K562 (cell line): ENCODE measurements around the gene GRID2IP. TPM values are rescaled to one million over a fixed set of nuclear protein-coding genes. Genes with fewer than 3 reads are reported as not detected.
A peak's percentile ranks its signal among the peaks of the same experiment; 100 is the strongest.

Source experiments
- ESRRA ChIP-seq: fragments of 450-650 bp; IDR thresholded peaks from 2 replicates; pipeline ENCODE4 v1.6.1; 2014; ENCODE audit warnings: low read depth, mild to moderate bottlenecking, moderate library complexity, borderline replicate concordance
- ESRRB ChIP-seq: fragments of 250-450 bp; sonication (Bioruptor Pico); IDR thresholded peaks from 2 replicates; pipeline ENCODE4 v1.5.0; 2020; ENCODE audit warnings: mild to moderate bottlenecking, moderate library complexity, borderline replicate concordance
- KLF1 ChIP-seq: fragments of 450-650 bp; IDR thresholded peaks from 2 replicates; pipeline ENCODE4 v1.6.1; 2016; ENCODE audit warnings: missing genetic modification characterization, missing compliant biosample characterization
- MIER1 ChIP-seq: fragments of 450-650 bp; IDR thresholded peaks from 2 replicates; pipeline ENCODE4 v1.6.1; 2016; ENCODE audit warnings: antibody characterized with exemption, mild to moderate bottlenecking, low read depth
- polyA plus RNA-seq, 8 experiments: library from polyadenylated mRNA; depleted of rRNA in 4 of 8; stranded (reverse) in 5 of 8; unstranded in 3 of 8; fragments of >200 nt; fragmentation: Nextera tagmentation in 2 of 8; fragmentation: Illumina TruSeq in 1 of 8; extraction: Ambion mirVana in 2 of 8; extraction: Trizol in 1 of 8; gene quantifications; 2 replicates each; pipeline versions ENCODE4 v1.2.1 to v1.2.3, GENCODE V29; 2011 to 2014; ENCODE audit warnings: inconsistent platforms in 1 of 8, missing spikeins in 1 of 8
- total RNA-seq, 7 experiments: library from RNA; depleted of rRNA in 6 of 7; stranded (reverse); fragments of >200 nt in 6 of 7; fragmentation: Illumina TruSeq in 2 of 7; extraction: Trizol in 2 of 7; gene quantifications; 2 replicates each; pipeline versions ENCODE4 v1.2.1 to v1.2.3, GENCODE V29; 2011 to 2021; ENCODE audit warnings: low replicate concordance in 1 of 7
- TF ChIP-seq, protein P1 (sequence below): sonication (generic); formaldehyde crosslinking; IDR thresholded peaks from 2 replicates; pipeline ENCODE4 v1.8.0; 2022; ENCODE audit warnings: missing genetic modification reagents, mild to moderate bottlenecking, moderate library complexity, borderline replicate concordance
- TF ChIP-seq, protein P2 (sequence below): sonication (generic); formaldehyde crosslinking; IDR thresholded peaks from 2 replicates; pipeline ENCODE4 v1.8.1; 2022; ENCODE audit warnings: missing genetic modification reagents

The GRID2IP gene
- total and polyA plus RNA-seq, 9 of the 15 experiments (the other 6 are each of a cell fraction or from before 2014, with no cell fraction given) = not detected

DNA sequence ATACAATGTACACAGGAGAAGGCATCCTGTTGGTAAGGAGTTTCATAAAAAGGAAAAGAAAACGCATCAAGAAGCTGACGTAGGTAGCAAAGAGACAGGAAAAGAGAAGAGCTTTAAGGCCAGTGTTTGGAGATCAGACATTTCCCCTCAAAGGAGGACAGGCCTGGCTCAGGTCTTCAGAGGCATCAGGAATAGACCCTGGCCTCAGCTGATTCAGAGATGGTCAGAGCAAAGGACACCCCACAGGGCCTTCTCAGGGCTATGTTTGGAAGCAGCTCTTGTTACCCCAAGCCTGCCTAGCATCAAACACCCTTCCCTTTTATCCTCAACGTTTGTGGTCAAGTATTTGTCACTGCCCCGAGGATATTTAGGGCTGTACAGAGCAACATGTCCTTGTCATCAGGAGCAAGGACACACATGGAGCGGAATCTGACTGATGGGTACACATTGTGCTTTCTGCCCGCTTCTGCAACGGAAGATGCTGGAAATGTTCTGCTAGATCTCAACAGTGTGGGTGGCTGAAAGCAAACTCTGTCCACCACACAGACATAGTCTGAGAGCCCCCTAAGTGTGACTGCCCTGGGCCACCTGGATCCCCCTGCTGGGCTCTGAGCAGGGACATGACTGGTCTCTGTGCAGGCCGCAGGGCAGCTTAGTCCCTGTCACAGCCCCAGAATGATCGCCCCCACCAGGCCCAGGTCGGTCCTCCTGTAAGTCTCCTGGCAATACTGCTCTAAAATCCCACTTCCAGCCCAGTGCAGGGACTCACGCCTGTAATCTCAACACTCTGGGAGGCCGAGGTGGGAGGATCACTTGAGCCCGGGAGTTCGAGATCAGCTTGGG, 25.0 kb upstream of the GRID2IP start (continued):
- TF ChIP-seq, protein P1, sequence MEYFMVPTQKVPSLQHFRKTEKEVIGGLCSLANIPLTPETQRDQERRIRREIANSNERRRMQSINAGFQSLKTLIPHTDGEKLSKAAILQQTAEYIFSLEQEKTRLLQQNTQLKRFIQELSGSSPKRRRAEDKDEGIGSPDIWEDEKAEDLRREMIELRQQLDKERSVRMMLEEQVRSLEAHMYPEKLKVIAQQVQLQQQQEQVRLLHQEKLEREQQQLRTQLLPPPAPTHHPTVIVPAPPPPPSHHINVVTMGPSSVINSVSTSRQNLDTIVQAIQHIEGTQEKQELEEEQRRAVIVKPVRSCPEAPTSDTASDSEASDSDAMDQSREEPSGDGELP (CRISPR knock-in tag) = peak; percentile 32; the same call in 1 of the 2 replicates
- TF ChIP-seq KLF1 (tag) = peak; percentile 18; the same call in 1 of the 2 replicates
- no peak for TF ChIP-seq ESRRB
- TF ChIP-seq ESRRA = peak; percentile 42; the same call in 1 of the 2 replicates
- TF ChIP-seq, protein P2, sequence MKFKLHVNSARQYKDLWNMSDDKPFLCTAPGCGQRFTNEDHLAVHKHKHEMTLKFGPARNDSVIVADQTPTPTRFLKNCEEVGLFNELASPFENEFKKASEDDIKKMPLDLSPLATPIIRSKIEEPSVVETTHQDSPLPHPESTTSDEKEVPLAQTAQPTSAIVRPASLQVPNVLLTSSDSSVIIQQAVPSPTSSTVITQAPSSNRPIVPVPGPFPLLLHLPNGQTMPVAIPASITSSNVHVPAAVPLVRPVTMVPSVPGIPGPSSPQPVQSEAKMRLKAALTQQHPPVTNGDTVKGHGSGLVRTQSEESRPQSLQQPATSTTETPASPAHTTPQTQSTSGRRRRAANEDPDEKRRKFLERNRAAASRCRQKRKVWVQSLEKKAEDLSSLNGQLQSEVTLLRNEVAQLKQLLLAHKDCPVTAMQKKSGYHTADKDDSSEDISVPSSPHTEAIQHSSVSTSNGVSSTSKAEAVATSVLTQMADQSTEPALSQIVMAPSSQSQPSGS = no peak
- no peak for TF ChIP-seq MIER1
- TF ChIP-seq, all 486 proteins: peak for 14
